ENCODE results near the gene SLC25A41. TPM values are rescaled to one million over a fixed set of nuclear protein-coding genes. Genes with fewer than 3 reads are reported as not detected.
"Not testable (repeated sequence)": the region's sequence is repeated elsewhere in the genome, so short reads cannot be mapped to it uniquely, and the experiment has no call there.

SLC25A41 gene
- total RNA-seq, 1 donor from 2014 or later = not detected

DNA sequence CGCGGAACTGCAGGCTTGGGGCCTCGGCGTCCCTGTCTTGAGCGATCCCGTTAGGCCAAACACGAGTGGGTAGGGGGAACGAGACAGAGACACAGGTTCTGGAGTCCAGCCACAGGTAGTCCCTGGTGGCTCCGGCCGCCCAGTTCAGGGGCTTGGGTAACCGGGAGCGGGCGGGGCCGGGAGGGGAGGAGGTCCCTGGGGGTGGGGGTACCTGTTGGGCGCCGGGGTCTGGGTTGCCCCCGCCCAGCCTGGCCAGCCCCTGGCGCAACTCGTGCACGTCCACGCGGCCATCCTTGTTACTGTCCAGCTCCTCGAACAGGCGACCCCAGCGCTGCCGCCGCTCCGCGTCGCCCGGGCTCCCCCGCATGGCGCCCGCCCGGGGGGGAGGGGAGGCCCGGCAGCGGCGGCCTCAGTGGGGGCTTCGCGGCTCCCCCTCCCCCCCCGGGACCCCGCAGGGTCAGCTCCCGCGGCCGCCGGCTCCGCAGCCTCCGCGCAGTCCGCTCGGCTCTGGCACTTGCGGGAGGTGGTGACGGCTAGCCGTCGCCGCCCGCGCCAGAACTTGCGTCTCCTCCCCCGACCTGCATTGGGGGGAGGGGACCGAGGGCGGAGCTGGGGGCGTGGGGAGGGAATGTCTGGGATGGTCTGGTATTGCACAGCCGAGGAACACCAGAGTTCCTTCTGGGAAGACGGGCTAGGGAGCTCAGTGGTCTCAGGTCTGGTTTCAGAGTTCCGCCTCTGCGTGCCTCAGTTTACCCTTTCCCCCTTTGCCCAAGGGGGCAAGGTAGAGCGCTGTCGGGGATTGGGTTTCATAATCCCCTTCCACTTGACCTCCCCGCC lies 25.9 kb upstream of the SLC25A41 start, which contains the start of gene SLC25A23:
TSS of gene SLC25A23 (minus strand) at position 531 of the 837 bp plus-strand sequence. CDS start at position 367, 164 bp downstream.
- DNase-seq = peak; percentile 76

DNA sequence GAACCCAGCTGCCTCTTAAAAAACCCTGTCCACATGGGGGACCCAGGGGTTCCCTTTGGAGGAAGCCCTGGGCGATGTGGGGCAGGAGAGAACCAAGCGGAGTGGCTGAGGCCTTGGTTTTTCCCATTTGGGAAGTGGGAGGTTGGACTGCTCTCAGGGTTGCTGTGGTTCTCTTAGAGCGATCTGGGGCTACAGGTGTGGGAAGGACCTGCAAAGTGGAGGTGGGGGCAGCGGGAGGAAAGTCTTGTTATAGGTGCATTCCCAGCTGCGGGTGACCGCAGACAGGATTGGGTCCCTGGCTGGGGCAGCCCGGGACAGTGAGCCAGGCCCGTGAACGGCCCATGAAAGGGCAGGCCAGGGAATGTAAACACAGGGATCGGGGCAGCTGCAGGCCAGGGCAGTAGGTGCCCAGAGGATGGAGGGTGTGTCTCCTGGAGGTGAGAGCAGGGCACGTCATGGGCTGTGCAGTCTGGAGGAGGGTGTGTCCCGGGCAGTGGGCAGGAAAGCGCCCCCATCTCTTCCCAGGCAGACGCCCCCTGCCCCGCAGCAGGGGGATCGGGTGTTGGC lies 25.2 kb upstream of the SLC25A41 start:
- no peak for DNase-seq

DNA sequence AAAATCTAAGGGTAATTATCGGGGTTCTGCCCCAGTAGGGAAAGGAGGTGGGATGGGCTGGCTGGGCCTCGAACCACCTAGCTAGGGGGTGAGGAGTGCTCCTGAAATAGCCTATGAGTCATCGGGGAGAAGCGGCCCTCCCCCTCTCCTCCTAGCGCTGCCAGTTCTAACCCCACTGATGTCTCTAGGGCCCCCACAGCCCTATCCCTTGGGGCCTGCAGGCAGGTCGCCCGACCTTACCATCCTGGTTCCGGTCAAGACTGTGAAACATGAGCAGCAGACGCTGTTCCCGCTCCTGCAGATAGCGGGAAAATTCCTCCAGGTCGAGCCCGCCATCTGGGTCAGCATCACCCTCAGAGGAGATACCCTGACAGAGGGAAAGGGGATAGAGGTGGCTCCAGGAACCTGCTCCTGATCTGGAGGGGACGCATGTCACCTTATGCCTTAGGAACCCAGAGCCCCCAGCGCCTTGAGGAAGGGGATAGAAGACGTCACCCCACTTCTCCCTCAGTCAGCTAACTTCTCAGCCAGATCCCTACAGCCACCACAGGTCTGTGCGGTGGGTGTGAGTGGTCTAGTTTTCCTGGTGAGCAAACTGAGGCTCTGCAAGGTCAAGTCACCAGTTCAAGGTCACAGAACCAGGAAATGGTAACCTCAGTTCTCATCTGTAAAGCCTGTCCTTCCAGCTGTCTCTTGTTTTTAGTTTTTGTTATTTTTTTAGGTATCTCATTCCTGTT lies 24.6 kb upstream of the SLC25A41 start:
- DNase-seq = no peak

DNA sequence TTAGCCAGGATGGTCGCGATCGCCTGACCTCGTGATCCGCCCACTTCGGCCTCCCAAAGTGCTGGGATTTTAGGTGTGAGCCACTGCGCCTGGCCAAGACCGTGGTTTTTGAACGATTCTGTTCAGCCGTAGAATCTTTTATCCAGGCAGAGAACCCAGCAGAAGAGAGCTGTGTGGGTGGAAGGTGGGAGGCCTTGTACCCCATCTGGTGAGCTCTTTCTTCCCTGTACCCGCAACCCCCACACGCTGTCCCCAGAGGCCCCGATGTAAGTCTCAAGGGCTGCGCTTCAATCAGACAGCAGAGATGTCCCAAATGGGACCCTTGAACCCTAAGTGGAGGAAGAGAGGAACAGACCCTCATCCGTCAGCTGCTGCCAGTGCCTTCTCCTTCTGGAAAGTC lies 22.4 kb upstream of the SLC25A41 start:
- no peak for DNase-seq

DNA sequence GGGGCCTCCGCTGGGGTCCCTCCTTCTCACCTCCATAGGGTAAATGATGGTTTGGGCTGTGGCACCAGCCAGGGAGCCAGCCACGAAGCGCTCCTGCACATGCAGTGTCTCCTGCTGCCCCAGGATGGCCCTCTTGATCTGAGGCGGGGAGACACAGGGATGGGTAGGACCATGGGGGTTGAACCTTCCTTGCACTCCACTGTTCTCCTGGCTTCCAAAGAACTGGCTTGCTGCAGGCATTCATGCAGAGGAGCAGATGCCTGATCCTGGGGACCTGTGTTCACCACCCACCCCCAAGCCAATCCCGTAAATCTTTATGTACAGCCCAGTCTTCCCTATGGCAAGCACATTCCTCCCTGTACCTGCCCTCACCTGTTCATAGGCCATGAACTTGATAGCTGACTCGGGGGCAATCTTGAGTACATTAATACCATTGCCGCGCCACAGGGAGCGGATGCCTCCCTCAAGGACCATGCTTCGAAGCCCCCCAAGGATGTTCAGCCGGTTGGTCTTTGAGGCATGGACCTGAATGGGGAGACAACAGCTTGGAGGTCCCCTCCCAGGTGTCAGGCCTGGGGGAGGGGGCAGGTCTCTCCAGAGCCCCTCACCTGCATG lies 20.5 kb upstream of the SLC25A41 start:
- DNase-seq = no peak

DNA sequence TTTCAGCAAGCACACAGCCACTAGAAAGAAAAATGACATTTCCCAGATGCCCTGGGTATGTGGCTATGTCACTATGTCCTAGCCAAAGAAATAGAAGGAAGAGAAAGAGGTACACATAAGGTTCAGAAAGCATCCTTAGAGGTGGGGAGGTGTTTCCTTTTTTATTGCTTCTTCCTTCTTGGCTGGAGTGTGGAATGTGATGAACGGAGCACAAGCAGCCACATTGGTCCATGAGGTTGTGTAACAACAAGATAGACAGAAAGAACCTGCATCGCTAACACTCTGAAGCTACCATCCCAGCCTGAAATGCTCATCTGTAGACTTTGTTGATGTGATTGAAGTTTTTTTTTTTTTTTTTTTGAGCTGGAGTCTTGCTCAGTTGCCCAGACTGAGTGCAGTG lies 19.3 kb upstream of the SLC25A41 start:
- no peak for DNase-seq

DNA sequence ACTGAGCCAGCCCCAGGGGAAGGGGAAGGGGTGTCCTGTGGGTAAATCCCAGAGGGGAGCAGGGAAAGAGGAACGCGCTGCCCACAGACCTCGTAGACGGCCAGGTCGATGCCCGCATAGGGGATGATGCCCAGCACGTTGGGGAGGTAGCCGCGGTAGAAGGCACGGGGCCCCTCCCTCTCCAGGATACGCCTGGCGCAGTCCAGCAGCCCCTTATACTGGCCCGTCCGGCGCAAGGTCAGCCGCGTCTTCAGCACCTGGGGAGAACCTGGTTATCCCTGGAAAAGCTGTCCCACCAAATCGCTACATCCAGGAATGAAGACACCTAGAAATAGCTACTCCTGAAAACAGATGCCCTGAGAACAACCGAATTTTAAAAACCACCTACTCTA lies 18.7 kb upstream of the SLC25A41 start:
- DNase-seq = no peak

DNA sequence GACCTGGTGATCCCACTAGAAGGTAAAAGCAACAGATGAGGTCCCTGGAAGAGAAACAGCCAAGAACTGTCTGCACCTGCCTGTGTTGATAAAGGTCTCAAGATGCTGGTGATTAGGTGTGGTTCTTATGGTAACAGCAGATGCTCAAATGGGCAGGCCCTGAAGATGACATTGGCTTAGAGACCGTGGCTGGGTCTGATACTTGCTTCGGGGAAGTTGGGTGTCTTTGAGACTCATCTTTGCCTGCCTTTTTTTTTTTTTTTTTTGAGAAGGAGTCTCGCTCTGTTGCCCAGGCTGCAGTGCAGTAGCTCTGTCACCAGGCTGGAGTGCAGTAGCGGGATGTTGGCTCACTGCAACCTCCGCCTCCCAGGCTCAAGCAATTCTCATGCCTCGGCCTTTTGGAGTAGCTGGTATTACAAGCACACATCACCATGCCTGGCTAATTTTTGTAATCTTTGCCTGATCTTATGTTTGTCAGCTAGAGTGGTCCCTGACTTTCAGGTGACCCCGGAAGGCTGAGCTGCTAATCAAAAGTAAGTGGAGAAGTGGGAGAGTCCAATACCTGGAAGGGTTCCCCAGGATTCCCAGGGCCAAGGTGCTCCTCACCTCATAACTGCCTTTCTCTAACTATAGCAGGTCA lies 18.1 kb upstream of the SLC25A41 start:
- no peak for DNase-seq

DNA sequence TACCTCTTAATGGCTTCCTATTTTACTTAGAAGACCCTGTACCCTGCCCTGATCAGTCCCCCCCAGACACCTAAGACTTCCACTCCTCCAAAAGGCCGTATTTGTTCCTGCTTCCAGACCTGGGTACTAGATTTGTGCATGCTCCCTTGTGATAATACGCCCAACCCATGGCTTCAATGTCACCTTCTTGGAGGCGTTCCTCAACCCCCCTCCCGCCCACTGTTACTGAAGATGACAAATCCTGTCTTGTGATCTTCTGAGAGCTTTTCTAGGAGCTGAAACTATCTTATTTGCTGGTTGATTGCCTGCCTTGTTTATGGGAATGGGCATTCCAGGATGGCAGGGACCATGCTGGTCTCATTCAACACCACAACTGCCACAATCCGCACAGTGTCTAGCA lies 16.6 kb upstream of the SLC25A41 start:
- no peak for DNase-seq

DNA sequence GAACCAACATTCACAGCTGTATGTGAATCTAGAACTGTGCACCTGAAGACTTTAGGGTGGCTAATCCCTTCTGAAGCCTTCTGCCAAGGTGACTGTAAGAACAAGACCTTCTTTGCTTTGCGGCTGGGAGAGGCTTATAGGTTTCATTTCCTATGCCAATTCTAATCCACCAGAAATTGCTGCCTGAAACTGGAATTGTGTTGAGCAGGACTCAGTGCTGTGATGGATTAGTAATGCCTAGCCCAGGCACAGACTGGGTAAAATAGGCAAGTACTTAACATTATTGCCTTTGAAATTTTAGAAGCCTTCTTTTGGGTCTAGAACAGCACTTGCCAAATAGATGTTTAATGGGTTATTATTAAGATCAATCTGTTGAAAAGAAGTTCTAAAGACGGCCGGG lies 14.5 kb upstream of the SLC25A41 start:
- DNase-seq = no peak

DNA sequence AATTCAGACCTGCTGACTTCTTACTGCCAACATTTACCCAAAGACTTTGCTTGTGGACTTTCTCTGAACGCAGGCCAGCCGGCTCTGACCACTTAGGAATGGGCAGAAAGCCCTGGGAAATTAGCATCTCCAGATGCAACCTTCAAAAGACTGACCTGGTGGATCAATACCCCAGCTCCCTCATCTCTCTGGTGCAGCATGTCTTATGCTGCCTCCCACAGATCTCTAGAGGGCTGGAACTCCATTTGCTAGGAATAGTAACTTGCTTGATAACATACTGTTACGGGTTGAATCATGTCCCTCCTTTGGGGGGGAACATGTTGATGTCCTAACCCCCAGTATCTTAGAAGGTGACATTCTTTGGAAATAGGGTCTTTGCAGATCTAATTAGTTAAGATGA lies 12.9 kb upstream of the SLC25A41 start:
- no peak for DNase-seq

DNA sequence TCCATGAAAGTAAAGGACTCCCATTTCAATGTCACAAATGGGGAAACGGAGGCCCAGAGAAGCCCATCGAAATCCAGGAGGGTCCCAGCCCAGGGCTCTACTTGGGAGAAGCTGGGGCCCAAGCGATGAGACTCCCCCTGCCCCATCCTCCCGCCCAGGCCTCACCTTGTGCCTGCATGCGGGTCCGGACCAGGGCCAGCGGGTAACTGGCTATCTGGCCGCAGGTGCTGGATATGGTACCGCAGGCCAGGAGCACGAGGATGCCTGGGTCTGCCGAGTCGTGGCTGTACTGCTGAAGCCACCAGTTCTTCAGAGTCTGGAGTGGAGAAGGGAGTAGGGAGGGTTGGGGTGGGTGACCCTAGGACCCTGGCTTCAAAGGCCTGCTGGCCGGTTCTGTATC lies 10.4 kb upstream of the SLC25A41 start:
- no peak for DNase-seq

DNA sequence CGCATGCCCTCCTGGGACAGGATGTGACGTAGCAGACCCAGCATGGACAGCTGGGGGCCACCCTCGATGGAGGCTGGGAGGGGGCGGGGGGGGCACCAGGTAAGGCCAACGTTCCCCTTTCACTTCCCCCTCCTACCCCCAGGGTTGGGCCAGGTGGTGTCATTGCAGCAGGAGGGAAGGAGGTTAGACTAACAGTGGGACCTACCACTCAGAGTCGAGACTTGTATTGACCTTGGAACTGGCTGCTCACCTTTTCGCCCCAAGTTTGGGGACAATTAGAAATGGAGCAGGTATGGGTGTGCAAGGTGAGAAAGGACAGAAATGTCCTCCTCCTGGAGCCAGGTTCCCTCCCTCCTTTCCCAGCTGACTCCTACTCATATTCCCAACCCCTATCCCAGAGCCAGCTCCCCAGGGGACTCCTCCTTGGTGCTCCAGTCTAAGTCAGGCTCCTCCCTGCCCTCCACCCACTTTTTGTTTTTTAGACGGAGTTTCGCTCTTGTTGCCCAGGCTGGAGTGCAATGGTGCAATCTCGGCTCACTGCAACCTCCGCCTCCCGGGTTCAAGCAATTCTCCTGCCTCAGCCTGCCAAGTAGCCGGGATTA lies 8.6 kb upstream of the SLC25A41 start:
- no peak for DNase-seq

DNA sequence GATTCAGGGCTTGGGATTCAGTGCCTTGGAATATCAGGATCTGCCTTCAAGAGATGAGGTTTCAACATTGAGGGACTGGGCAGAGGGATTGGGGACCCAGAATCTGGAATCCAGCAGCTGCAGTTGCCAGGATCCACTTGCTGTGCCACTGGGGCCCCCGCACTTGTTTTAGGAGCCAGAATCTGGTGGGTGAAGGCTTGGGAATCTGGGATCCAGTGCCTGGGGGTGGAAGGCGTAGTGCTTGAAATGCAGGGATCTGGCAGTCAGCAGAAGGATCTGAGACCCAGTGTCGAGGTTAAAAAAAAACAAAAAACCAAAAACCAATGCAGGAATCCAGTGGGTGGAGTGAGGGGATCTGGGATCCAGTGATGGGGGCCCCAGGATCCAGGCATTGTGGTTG lies 7.3 kb upstream of the SLC25A41 start:
- DNase-seq = no peak

DNA sequence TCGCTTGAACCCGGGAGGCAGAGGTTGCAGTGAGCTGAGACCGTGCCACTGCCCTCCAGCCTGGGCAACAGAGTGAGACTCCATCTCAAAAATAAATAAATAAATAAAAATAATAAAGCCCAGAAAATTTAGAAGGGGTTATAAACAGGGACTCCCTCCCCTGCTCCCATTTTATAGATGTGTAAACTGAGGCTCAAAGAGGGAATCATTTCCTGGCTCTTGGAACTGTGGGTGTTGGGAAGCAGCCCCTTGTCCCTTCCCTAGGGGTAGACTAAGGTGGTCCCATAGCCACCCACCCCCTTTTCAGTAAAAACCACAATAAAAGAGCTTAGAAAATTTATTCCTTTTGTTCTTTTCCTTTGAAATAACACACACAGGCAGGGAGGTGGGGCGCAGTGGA lies 6.2 kb upstream of the SLC25A41 start:
- no peak for DNase-seq

DNA sequence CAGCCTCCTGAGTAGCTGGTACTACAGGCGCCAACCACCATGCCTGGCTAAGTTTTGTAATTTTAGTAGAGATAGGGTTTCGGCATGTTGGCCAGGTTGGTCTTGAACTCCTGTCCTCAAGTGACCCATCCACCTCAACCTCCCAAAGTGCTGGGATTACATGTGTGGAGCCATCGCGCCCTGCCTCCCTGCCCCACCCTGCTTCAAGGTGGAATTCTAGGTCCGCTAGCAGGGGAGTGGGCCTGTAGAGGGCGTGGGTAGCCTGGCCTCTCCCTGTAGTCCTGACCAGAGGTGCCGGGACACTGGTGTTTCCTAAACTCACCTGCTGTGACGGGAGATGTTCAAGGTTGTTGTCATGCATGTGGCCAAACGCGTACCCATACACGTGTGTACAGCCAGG lies 398 bp downstream of the SLC25A41 start:
- DNase-seq = no peak

DNA sequence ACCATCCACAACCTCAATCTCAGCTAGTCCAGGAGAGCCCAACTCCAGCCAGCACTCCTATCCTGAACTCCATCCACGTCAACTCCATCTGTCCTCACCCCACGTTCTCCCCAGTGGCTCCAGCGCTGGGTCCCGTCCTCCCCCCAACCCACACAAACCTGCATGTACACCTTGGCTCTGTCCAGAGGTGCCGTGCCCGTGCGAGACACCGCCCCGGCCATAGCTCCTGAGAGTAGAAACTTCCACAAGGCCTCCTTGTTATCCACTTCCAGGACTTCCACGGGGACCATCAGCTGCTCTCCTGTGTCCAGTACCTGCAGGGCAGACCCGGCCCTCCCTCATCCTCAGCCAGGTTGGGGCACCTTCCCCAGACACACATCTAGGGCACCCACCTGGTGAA lies 1.7 kb downstream of the SLC25A41 start:
- no peak for DNase-seq

DNA sequence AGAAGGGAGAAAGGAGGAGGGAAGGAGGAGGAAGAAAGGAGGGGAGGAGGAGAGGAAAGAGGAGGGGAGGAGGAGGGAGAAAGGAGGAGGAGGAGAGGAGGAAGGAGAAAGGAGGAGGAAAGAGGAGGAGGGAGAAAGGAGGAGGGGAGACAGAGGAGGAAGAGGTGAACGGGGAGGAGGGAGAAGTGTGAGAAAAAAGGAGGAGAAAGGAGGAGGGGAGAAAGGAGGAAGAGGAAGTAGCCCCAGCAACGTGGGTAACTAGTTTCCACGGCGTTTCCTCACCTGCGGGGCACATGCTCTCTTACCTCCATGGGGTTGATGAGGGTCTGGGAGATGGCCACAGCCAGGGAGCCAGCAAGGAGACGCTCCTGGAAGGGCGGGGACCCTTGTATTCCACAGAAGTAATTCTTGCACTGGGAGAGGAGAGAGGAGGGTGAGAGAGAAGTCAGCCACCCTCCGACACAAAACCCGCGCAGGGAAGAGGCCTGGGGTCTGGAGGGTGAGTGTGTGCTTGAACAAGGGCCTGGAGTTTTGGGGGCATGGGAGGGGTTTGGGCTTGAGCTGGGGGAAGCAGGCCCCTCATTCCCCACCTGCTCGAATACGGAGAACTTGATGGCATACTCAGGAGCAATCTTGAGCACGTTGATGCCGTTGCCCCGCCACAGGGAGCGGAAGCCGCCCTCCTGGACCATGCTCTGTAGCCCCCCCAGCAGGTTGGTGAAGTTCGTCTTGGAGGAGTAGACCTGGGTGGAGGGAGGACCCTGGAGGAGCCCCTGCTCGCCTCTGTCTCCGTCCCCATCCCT lies 3.9 kb downstream of the SLC25A41 start:
- DNase-seq = no peak

DNA sequence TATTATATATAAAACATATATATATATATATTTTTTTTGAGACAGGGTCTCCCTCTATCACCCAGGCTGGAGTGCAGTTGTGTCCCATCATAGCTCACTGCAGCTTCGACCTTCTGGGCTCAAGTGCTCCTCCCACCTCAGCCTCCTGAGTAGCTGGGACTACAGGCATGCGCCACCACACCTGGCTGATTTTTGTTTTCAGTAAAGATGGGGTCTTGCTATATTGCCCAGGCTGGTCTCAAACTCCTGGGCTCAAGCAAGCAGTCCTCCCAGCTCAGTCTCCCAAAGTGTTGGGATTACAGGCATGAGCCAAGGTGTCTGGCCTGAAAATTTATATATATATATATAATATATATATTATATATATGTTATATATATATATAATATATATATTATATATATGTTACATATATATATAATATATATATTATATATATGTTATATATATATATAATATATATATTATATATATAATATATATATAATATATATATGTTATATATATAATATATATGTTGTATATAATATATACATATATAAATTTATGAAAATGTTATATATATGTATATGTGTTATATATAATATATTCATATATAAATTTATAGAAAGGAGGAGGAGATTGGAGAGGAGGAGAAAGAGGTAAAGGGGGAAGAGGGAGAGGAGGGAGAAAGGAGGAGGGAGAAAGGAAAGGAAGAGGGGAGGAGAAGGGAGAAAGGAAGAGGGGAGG lies 4.7 kb downstream of the SLC25A41 start:
- not testable (repeated sequence) for DNase-seq

DNA sequence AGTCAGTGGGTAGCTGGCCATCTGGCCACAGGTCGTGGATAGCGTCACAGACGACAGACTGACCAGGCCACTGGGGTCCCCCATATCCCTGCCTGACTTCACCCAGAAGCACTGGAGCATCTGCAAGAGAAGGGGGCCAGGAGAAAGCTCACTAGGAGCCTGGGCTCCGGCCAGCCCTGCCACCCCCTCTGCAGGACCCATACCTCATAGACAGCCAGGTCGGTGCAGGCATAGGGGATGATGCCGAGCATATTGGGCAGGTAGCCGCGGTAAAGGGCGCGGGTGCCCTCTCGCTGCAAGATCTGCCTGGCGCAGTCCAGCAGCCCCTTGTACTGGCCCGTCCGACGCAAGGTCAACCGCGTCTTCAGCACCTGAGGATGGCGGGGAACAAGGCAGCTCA lies 6.4 kb downstream of the SLC25A41 start:
- DNase-seq = no peak

All from dermis blood vessel endothelial cell (primary cell).